ENCODE measurements around the gene PLXDC2. TPM values are rescaled to one million over a fixed set of nuclear protein-coding genes. Genes with fewer than 3 reads are reported as not detected.

PLXDC2 gene
- total RNA-seq, 1 donor from 2014 or later: 0.59 TPM

- no peak for DNase-seq (ENCODE audit: low read depth, low spot score)
Measured at GRCh38 chr10:20110125-20111100, 294.2 kb downstream of the PLXDC2 start.

GRCh38 chr10:20114179-20114578 lies 297.9 kb downstream of the PLXDC2 start:
- no peak for DNase-seq (ENCODE audit: low read depth, low spot score)

- DNase-seq (ENCODE audit: low read depth, low spot score): no peak
Measured at GRCh38 chr10:20115894-20116293, 299.7 kb downstream of the PLXDC2 start.

- DNase-seq (ENCODE audit: low read depth, low spot score): no peak
Measured at GRCh38 chr10:20117471-20117870, 301.2 kb downstream of the PLXDC2 start.

GRCh38 chr10:20118119-20118518 lies 301.9 kb downstream of the PLXDC2 start:
- DNase-seq (ENCODE audit: low read depth, low spot score): no peak

GRCh38 chr10:20128811-20129210 lies 312.6 kb downstream of the PLXDC2 start:
- DNase-seq (ENCODE audit: low read depth, low spot score): no peak

GRCh38 chr10:20132816-20133215 lies 316.6 kb downstream of the PLXDC2 start:
- DNase-seq (ENCODE audit: low read depth, low spot score): no peak

GRCh38 chr10:20133669-20134189 lies 317.5 kb downstream of the PLXDC2 start:
- DNase-seq (ENCODE audit: low read depth, low spot score): no peak

GRCh38 chr10:20142311-20142710 lies 326.1 kb downstream of the PLXDC2 start:
- no peak for DNase-seq (ENCODE audit: low read depth, low spot score)

- DNase-seq (ENCODE audit: low read depth, low spot score): no peak
Measured at GRCh38 chr10:20144268-20144667, 328.0 kb downstream of the PLXDC2 start.

GRCh38 chr10:20146004-20146403 lies 329.8 kb downstream of the PLXDC2 start:
- DNase-seq (ENCODE audit: low read depth, low spot score): no peak

- no peak for DNase-seq (ENCODE audit: low read depth, low spot score)
Measured at GRCh38 chr10:20147684-20148083, 331.5 kb downstream of the PLXDC2 start.

- DNase-seq (ENCODE audit: low read depth, low spot score): no peak
Measured at GRCh38 chr10:20156511-20156910, 340.3 kb downstream of the PLXDC2 start.

GRCh38 chr10:20157314-20157713 lies 341.1 kb downstream of the PLXDC2 start:
- DNase-seq (ENCODE audit: low read depth, low spot score): no peak

GRCh38 chr10:20158086-20158485 lies 341.9 kb downstream of the PLXDC2 start:
- DNase-seq (ENCODE audit: low read depth, low spot score): no peak

GRCh38 chr10:20162123-20162522 lies 345.9 kb downstream of the PLXDC2 start:
- no peak for DNase-seq (ENCODE audit: low read depth, low spot score)

GRCh38 chr10:20166096-20166675 lies 350.0 kb downstream of the PLXDC2 start:
- no peak for DNase-seq (ENCODE audit: low read depth, low spot score)

GRCh38 chr10:20170661-20171060 lies 354.4 kb downstream of the PLXDC2 start:
- DNase-seq (ENCODE audit: low read depth, low spot score): no peak

- DNase-seq (ENCODE audit: low read depth, low spot score): no peak
Measured at GRCh38 chr10:20173046-20173445, 356.8 kb downstream of the PLXDC2 start.

GRCh38 chr10:20175719-20176118 lies 359.5 kb downstream of the PLXDC2 start:
- DNase-seq (ENCODE audit: low read depth, low spot score): no peak

- no peak for DNase-seq (ENCODE audit: low read depth, low spot score)
Measured at GRCh38 chr10:20180766-20181165, 364.5 kb downstream of the PLXDC2 start.

- no peak for DNase-seq (ENCODE audit: low read depth, low spot score)
Measured at GRCh38 chr10:20181434-20181833, 365.2 kb downstream of the PLXDC2 start.

Data from pulmonary artery endothelial cell (primary cell).